ENCODE data around the gene ADAMTS17. TPM values are rescaled to one million over a fixed set of nuclear protein-coding genes. Genes with fewer than 3 reads are reported as not detected.

Gene ADAMTS17
- total RNA-seq, 4 donors from 2014 or later: 5.0 to 16.2 (median 11.6) TPM

DNA sequence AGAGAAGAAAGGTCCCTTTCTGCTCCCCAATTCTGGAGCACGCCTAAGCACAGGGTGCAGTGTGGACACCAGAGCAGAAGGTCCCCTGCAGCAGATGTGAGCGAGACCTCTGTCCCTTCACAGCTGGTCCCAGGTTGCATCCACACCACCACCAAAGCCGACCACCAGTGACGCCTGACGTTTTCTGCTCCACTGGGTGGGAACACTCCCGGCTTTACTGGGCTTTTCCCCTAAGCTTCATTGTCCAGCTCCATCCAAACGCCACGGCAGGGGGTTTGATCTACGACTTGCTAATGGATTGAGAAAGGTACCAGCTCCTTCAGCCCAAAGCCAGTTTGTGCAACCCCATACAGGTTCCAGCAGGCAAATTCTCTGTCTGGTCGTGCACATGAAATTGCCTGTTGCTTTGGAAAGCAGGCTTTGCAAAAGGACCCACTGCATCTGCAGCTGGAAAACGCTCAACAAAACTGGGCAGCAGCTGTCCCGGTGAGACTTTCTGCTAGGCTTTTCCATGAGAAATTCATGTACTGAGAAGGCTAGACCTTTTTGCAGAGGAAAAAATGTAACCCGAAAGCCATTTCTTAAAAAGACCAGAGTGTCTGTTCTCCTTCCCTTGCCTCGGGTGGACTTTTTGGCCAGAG is 31.1 kb downstream of the ADAMTS17 start:
- H3K27me3 ChIP-seq: no peaks in the 10 kb centered on the region
- no peak overlapping the region for H3K4me3 ChIP-seq
- DNase-seq (no peak), ATAC-seq (no peak)
- peaks cover 0 to 16% of the 10 kb centered on the region in 2 donors for H3K36me3 ChIP-seq
- H3K9me3 ChIP-seq: no peaks in the 10 kb centered on the region
- intact Hi-C loops (cut with DNase I; ENCODE audit: low total_unique reads): no loop called here
- H3K4me1 ChIP-seq: peaks cover 0 to 8% of the 10 kb centered on the region in 2 donors
- H3K27ac ChIP-seq: peak overlapping the region in 1 of 4 donors; percentile 13
- TF ChIP-seq CTCF (IDR thresholded peaks at IDR 0.05 in 4 of 5, conservative IDR thresholded peaks at IDR 0.05 in 1 of 5): no peak
- TF ChIP-seq POLR2A (IDR thresholded peaks at IDR 0.05): no peak
- in situ Hi-C loops (cut with MboI; ENCODE audit: low sequenced_read_pairs in 4 of 4): no loop called here

DNA sequence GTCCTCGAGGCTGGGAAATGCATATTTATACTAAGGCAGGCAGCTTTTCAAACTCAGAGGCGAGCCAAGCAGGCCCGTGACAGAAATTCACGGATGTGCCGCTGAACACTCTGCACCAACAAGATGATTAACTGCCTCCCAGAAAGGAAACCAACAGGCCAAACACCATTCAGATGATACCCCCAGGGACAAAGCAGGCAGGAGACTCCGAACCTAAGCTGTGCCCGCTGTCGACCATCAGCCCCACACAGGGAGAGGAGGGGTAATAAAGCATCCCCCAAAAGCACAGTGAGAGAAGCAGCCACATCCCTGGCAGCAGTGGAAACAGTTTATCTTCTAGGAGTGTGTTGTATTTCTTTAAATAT is 31.8 kb downstream of the ADAMTS17 start:
- Histone ChIP-seq H3K9me3 (no peaks in the 10 kb centered on the region), H3K4me1 (peaks cover 0 to 8% of the 10 kb centered on the region in 2 donors), H3K36me3 (peaks cover 0 to 16% of the 10 kb centered on the region in 2 donors), H3K27ac (no peak overlapping the region), H3K27me3 (no peaks in the 10 kb centered on the region), H3K4me3 (no peak overlapping the region)
- in situ Hi-C loops (cut with MboI; ENCODE audit: low sequenced_read_pairs in 4 of 4): no loop called here
- no peak for DNase-seq
- no peak for ATAC-seq
- intact Hi-C loops (cut with DNase I; ENCODE audit: low total_unique reads): no loop called here
- TF ChIP-seq POLR2A (IDR thresholded peaks at IDR 0.05): no peak
- TF ChIP-seq CTCF (IDR thresholded peaks at IDR 0.05 in 4 of 5, conservative IDR thresholded peaks at IDR 0.05 in 1 of 5): no peak

- DNase-seq: no peak
- in situ Hi-C loops (cut with MboI; ENCODE audit: low sequenced_read_pairs in 4 of 4) (no loop called here), intact Hi-C loops (cut with DNase I; ENCODE audit: low total_unique reads) (no loop called here)
- Histone ChIP-seq H3K27ac (no peak overlapping the region), H3K4me3 (no peak overlapping the region), H3K27me3 (no peaks in the 10 kb centered on the region), H3K36me3 (peaks cover 0 to 13% of the 10 kb centered on the region in 2 donors), H3K9me3 (no peaks in the 10 kb centered on the region), H3K4me1 (peaks cover 0 to 8% of the 10 kb centered on the region in 2 donors)
- no peak for ATAC-seq
- TF ChIP-seq POLR2A (IDR thresholded peaks at IDR 0.05): no peak
- TF ChIP-seq CTCF (IDR thresholded peaks at IDR 0.05 in 4 of 5, conservative IDR thresholded peaks at IDR 0.05 in 1 of 5): no peak
These were observed 32.4 kb downstream of the ADAMTS17 start for GRCh38 chr15:100309109-100310040.

GRCh38 chr15:100308608-100309007 is 33.2 kb downstream of the ADAMTS17 start:
- no peak overlapping the region for H3K4me3 ChIP-seq
- peaks cover 0 to 8% of the 10 kb centered on the region in 2 donors for H3K4me1 ChIP-seq
- DNase-seq (no peak), ATAC-seq (no peak)
- intact Hi-C loops (cut with DNase I; ENCODE audit: low total_unique reads): no loop called here
- in situ Hi-C loops (cut with MboI; ENCODE audit: low sequenced_read_pairs in 4 of 4): no loop called here
- H3K9me3 ChIP-seq: no peaks in the 10 kb centered on the region
- peaks cover 0 to 11% of the 10 kb centered on the region in 2 donors for H3K36me3 ChIP-seq
- TF ChIP-seq CTCF (IDR thresholded peaks at IDR 0.05 in 4 of 5, conservative IDR thresholded peaks at IDR 0.05 in 1 of 5): no peak
- TF ChIP-seq POLR2A (IDR thresholded peaks at IDR 0.05): no peak
- H3K27me3 ChIP-seq: no peaks in the 10 kb centered on the region
- H3K27ac ChIP-seq: peak overlapping the region in 2 of 4 donors; percentile 14 to 31
